Osteoblast (primary cell): Measurements from ENCODE around the gene CFAP410. TPM values are rescaled to one million over a fixed set of nuclear protein-coding genes. Genes with fewer than 3 reads are reported as not detected.

Experiments
- DNase-seq: peaks from one replicate; pipeline ENCODE4 v3.0.0; 2011; ENCODE audit warnings: low spot score, mixed read lengths; ENCODE audit not compliant: insufficient read length; ENCODE audit errors: missing footprints
- H2AFZ ChIP-seq: 2 replicates; pipeline ENCODE4 v1.6.0; 2011; ENCODE audit warnings: mild to moderate bottlenecking, low read length
- H3K27ac ChIP-seq: 2 replicates; pipeline ENCODE4 v1.5.1; 2011; ENCODE audit warnings: mild to moderate bottlenecking, low read depth, low read length, moderate library complexity
- H3K27me3 ChIP-seq: 2 replicates; pipeline ENCODE4 v1.6.0; 2012; ENCODE audit warnings: mild to moderate bottlenecking, control low read depth, inconsistent platforms, low read length, moderate library complexity; ENCODE audit not compliant: insufficient read depth
- H3K36me3 ChIP-seq: 2 replicates; pipeline ENCODE4 v1.5.1; 2011; ENCODE audit warnings: mild to moderate bottlenecking, low read length, control low read depth, moderate library complexity; ENCODE audit not compliant: insufficient read depth
- H3K4me1 ChIP-seq: 2 replicates; pipeline ENCODE4 v1.5.1; 2011; ENCODE audit warnings: mild to moderate bottlenecking, low read length, control low read depth, moderate library complexity; ENCODE audit not compliant: insufficient read depth
- H3K4me2 ChIP-seq: 2 replicates; pipeline ENCODE4 v1.6.0; 2011; ENCODE audit warnings: mild to moderate bottlenecking, low read length; ENCODE audit not compliant: insufficient read depth
- H3K4me3 ChIP-seq: fragments of 200-600 bp; sonication (generic); 3 replicates; pipeline ENCODE4 v1.5.1; 2012; ENCODE audit warnings: mild to moderate bottlenecking, low read length, inconsistent platforms; ENCODE audit not compliant: insufficient read depth
- H3K79me2 ChIP-seq: 2 replicates; pipeline ENCODE4 v1.6.0; 2012; ENCODE audit warnings: mild to moderate bottlenecking, low read length, control low read depth, inconsistent platforms; ENCODE audit not compliant: insufficient read depth
- H3K9me3 ChIP-seq: 2 replicates; pipeline ENCODE4 v1.5.1; 2011; ENCODE audit warnings: low read depth, low read length, control low read depth
- H4K20me1 ChIP-seq: 2 replicates; pipeline ENCODE4 v1.6.0; 2012; ENCODE audit warnings: mild to moderate bottlenecking, low read length, control low read depth; ENCODE audit not compliant: insufficient read depth
- total RNA-seq: library from RNA; depleted of rRNA; stranded (reverse); fragments of >200 nt; gene quantifications from 2 replicates; pipeline ENCODE4 v1.2.3, GENCODE V29; 2012
- TF ChIP-seq, protein P1 (sequence below): IDR thresholded peaks from 2 replicates; pipeline ENCODE4 v1.5.1; 2011; ENCODE audit warnings: mild to moderate bottlenecking, low read depth, low read length, moderate library complexity; ENCODE audit errors: extremely low read depth

The CFAP410 gene
- total RNA-seq, 1 donor: 14.5 TPM

- no peak for DNase-seq
- H3K79me2 ChIP-seq: no peaks in the 10 kb centered on the region
- no peak overlapping the region for H2AFZ ChIP-seq
- no peaks in the 10 kb centered on the region for H4K20me1 ChIP-seq
- H3K4me3 ChIP-seq: no peak overlapping the region
- H3K4me1 ChIP-seq: no peaks in the 10 kb centered on the region
- H3K27me3 ChIP-seq: no peaks in the 10 kb centered on the region
- TF ChIP-seq, protein P1, sequence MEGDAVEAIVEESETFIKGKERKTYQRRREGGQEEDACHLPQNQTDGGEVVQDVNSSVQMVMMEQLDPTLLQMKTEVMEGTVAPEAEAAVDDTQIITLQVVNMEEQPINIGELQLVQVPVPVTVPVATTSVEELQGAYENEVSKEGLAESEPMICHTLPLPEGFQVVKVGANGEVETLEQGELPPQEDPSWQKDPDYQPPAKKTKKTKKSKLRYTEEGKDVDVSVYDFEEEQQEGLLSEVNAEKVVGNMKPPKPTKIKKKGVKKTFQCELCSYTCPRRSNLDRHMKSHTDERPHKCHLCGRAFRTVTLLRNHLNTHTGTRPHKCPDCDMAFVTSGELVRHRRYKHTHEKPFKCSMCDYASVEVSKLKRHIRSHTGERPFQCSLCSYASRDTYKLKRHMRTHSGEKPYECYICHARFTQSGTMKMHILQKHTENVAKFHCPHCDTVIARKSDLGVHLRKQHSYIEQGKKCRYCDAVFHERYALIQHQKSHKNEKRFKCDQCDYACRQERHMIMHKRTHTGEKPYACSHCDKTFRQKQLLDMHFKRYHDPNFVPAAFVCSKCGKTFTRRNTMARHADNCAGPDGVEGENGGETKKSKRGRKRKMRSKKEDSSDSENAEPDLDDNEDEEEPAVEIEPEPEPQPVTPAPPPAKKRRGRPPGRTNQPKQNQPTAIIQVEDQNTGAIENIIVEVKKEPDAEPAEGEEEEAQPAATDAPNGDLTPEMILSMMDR: no peak
- H3K9me3 ChIP-seq: no peaks in the 10 kb centered on the region
- H3K36me3 ChIP-seq: peaks cover 6% of the 10 kb centered on the region
- no peak overlapping the region for H3K27ac ChIP-seq
- H3K4me2 ChIP-seq: no peak overlapping the region
Observed at GRCh38 chr21:44331650-44332307, 7.4 kb downstream of the CFAP410 start.

- H2AFZ ChIP-seq: no peak overlapping the region
- TF ChIP-seq, protein P1: no peak
- H3K9me3 ChIP-seq: no peaks in the 10 kb centered on the region
- H3K4me3 ChIP-seq: no peak overlapping the region
- H3K4me1 ChIP-seq: no peaks in the 10 kb centered on the region
- no peaks in the 10 kb centered on the region for H4K20me1 ChIP-seq
- H3K36me3 ChIP-seq: peaks cover under 1% of the 10 kb centered on the region
- no peaks in the 10 kb centered on the region for H3K79me2 ChIP-seq
- no peak overlapping the region for H3K27ac ChIP-seq
- H3K4me2 ChIP-seq: no peak overlapping the region
- no peaks in the 10 kb centered on the region for H3K27me3 ChIP-seq
- no peak for DNase-seq
Observed at GRCh38 chr21:44331209-44331608, 8.0 kb downstream of the CFAP410 start.

GRCh38 chr21:44330698-44331097 is 8.5 kb downstream of the CFAP410 start:
- H3K4me1 ChIP-seq: no peaks in the 10 kb centered on the region
- H3K27ac ChIP-seq: no peak overlapping the region
- H3K27me3 ChIP-seq: no peaks in the 10 kb centered on the region
- H3K36me3 ChIP-seq: no peaks in the 10 kb centered on the region
- H3K4me2 ChIP-seq: no peak overlapping the region
- peaks cover under 1% of the 10 kb centered on the region for H4K20me1 ChIP-seq
- TF ChIP-seq, protein P1: no peak
- H2AFZ ChIP-seq: no peak overlapping the region
- H3K9me3 ChIP-seq: no peaks in the 10 kb centered on the region
- DNase-seq: no peak
- H3K79me2 ChIP-seq: no peaks in the 10 kb centered on the region
- no peak overlapping the region for H3K4me3 ChIP-seq

- TF ChIP-seq, protein P1: no peak
- no peak for DNase-seq
Observed at GRCh38 chr21:44329971-44330681, 9.1 kb downstream of the CFAP410 start.

More at GRCh38 chr21:44329971-44330681, 9.1 kb downstream of the CFAP410 start:
- Histone ChIP-seq H3K79me2 (no peaks in the 10 kb centered on the region), H3K36me3 (no peaks in the 10 kb centered on the region), H3K27me3 (no peaks in the 10 kb centered on the region), H3K4me2 (no peak overlapping the region), H3K4me3 (no peak overlapping the region), H3K27ac (no peak overlapping the region), H2AFZ (no peak overlapping the region), H4K20me1 (peaks cover 3% of the 10 kb centered on the region), H3K4me1 (no peaks in the 10 kb centered on the region), H3K9me3 (no peaks in the 10 kb centered on the region)
